Neuronal stem cell (in vitro differentiated cells): ENCODE results near the gene KLF11. TPM values are rescaled to one million over a fixed set of nuclear protein-coding genes. Genes with fewer than 3 reads are reported as not detected.

Source experiments
- DNase-seq: peaks from one replicate; pipeline ENCODE4 v3.0.0-alpha.2; 2013; ENCODE audit warnings: low spot score
- H2AFZ ChIP-seq: one replicate; pipeline ENCODE4 v1.6.1; 2013; ENCODE audit warnings: mild to moderate bottlenecking, low read length, inconsistent platforms
- H2AK5ac ChIP-seq: 2 replicates; pipeline ENCODE4 v1.6.1; 2013; ENCODE audit warnings: low read depth, mild to moderate bottlenecking, inconsistent platforms, low read length, moderate library complexity, mixed read lengths
- H2BK120ac ChIP-seq: 2 replicates; pipeline ENCODE4 v1.6.1; 2013; ENCODE audit warnings: low read depth, mild to moderate bottlenecking, inconsistent platforms, low read length, moderate library complexity, mixed read lengths
- H2BK12ac ChIP-seq: one replicate; pipeline ENCODE4 v1.6.1; 2013; ENCODE audit warnings: low read length, inconsistent platforms
- H2BK15ac ChIP-seq: 2 replicates; pipeline ENCODE4 v1.6.1; 2013; ENCODE audit warnings: mild to moderate bottlenecking, low read length, inconsistent platforms, mixed read lengths
- H2BK5ac ChIP-seq: one replicate; pipeline ENCODE4 v1.6.1; 2013; ENCODE audit warnings: inconsistent platforms, mild to moderate bottlenecking, low read length, moderate library complexity
- H3K14ac ChIP-seq: one replicate; pipeline ENCODE4 v1.6.1; 2013; ENCODE audit warnings: low read length, inconsistent platforms
- H3K18ac ChIP-seq: 2 replicates; pipeline ENCODE4 v1.6.1; 2013; ENCODE audit warnings: low read length, inconsistent platforms
- H3K23ac ChIP-seq: 2 replicates; pipeline ENCODE4 v1.6.1; 2013; ENCODE audit warnings: low read depth, mild to moderate bottlenecking, mixed read lengths, low read length, inconsistent platforms; ENCODE audit not compliant: poor library complexity
- H3K27ac ChIP-seq: replicated peaks from 3 replicates; pipeline ENCODE4 v1.5.1; 2013; ENCODE audit warnings: low read length, inconsistent platforms
- H3K27me3 ChIP-seq, 3 experiments: 2 replicates each; pipeline ENCODE4 v1.6.1; 2013; ENCODE audit warnings: low read length in 3 of 3, mild to moderate bottlenecking in 2 of 3, inconsistent platforms in 1 of 3, low read depth in 1 of 3, mixed read lengths in 1 of 3, moderate library complexity in 1 of 3; ENCODE audit not compliant: control insufficient read depth in 3 of 3, insufficient read depth in 3 of 3
- H3K36me3 ChIP-seq, 2 donors: replicated peaks in 1 of 2; 2 replicates each; pipeline ENCODE4 v1.6.1; 2013; ENCODE audit warnings: low read length in 2 of 2; ENCODE audit not compliant: control insufficient read depth in 2 of 2, insufficient read depth in 2 of 2
- H3K4ac ChIP-seq: 2 replicates; pipeline ENCODE4 v1.6.1; 2013; ENCODE audit warnings: inconsistent platforms, mild to moderate bottlenecking, low read length, moderate library complexity
- H3K4me1 ChIP-seq, 2 donors: 1 replicate in 1 of 2; 2 replicates in 1 of 2; pipeline ENCODE4 v1.6.1; 2013; ENCODE audit warnings: low read length in 2 of 2, low read depth in 1 of 2; ENCODE audit not compliant: control insufficient read depth in 2 of 2, insufficient read depth in 1 of 2
- H3K4me2 ChIP-seq: one replicate; pipeline ENCODE4 v1.6.1; 2013; ENCODE audit warnings: mild to moderate bottlenecking, low read length, inconsistent platforms; ENCODE audit not compliant: insufficient read depth, poor library complexity, severe bottlenecking
- H3K4me3 ChIP-seq, 2 donors: 2 replicates each; pipeline ENCODE4 v1.5.1; 2013; ENCODE audit warnings: low read length in 2 of 2, mild to moderate bottlenecking in 2 of 2, inconsistent platforms in 1 of 2, moderate library complexity in 1 of 2
- H3K79me1 ChIP-seq: one replicate; pipeline ENCODE4 v1.6.1; 2013; ENCODE audit warnings: low read depth, mild to moderate bottlenecking, inconsistent platforms, low read length, moderate library complexity
- H3K9ac ChIP-seq: one replicate; pipeline ENCODE4 v1.6.1; 2013; ENCODE audit warnings: mild to moderate bottlenecking, low read depth, low read length, inconsistent platforms; ENCODE audit not compliant: poor library complexity
- H3K9me3 ChIP-seq, 2 donors: replicated peaks in 1 of 2; 2 replicates each; pipeline versions ENCODE3 to v1.6.1; 2013; ENCODE audit warnings: low read length in 2 of 2, mild to moderate bottlenecking in 2 of 2, inconsistent platforms in 1 of 2, low read depth in 1 of 2, mixed read lengths in 1 of 2, moderate library complexity in 1 of 2; ENCODE audit not compliant: control insufficient read depth in 2 of 2, insufficient read depth in 1 of 2
- H4K8ac ChIP-seq: one replicate; pipeline ENCODE4 v1.6.1; 2013; ENCODE audit warnings: low read depth, mild to moderate bottlenecking, inconsistent platforms, low read length, moderate library complexity
- H4K91ac ChIP-seq: one replicate; pipeline ENCODE4 v1.6.1; 2013; ENCODE audit warnings: low read length, low read depth, mild to moderate bottlenecking, inconsistent platforms; ENCODE audit not compliant: poor library complexity
- WGBS, 2 donors: extraction: QIAGEN DNeasy Blood & Tissue Kit; methylation state at CpG; one replicate each; pipeline ENCODE4 v1.1.7; 2013; ENCODE audit warnings: missing lambda C conversion rate in 2 of 2, mixed read lengths in 1 of 2; ENCODE audit not compliant: insufficient read length in 2 of 2, insufficient replicate concordance in 1 of 2; ENCODE audit errors: extremely low coverage in 2 of 2; 5-methylcytosine and 5-hydroxymethylcytosine counted together
- polyA plus RNA-seq, 2 experiments: library from polyadenylated mRNA; stranded (reverse); fragments of 200-250 nt; gene quantifications; one replicate each; pipeline ENCODE4 v1.2.3, GENCODE V29; 2013

KLF11 gene
- 3.0 TPM for polyA plus RNA-seq (2013, experiment 1 of 2)
- polyA plus RNA-seq (2013, experiment 2 of 2) = 2.9 TPM

- peaks cover 6 to 12% of the 10 kb centered on the region in 2 donors for H3K9me3 ChIP-seq
- peak within 1 kb of the TSS; percentile 69 for H3K4me2 ChIP-seq
- H3K9ac ChIP-seq = peak within 1 kb of the TSS; percentile 90
- no CpG with 5 or more reads among the region's 104 CpGs for WGBS, 2 donors
- no peak within 1 kb of the TSS for H4K91ac ChIP-seq
- peak within 1 kb of the TSS; percentile 91 for H3K23ac ChIP-seq
- H3K27ac ChIP-seq = no peak within 1 kb of the TSS
- peak within 1 kb of the TSS; percentile 99 for H2BK12ac ChIP-seq
- no peak within 1 kb of the TSS for H2BK120ac ChIP-seq
- no peak within 1 kb of the TSS for H4K8ac ChIP-seq
- H2BK15ac ChIP-seq = peak within 1 kb of the TSS; percentile 37
- peak within 1 kb of the TSS; percentile 73 for H3K4me3 ChIP-seq
- H3K27me3 ChIP-seq = peaks cover 0 to 12% (median 0%) of the 10 kb centered on the region in 3 experiments
- peak within 1 kb of the TSS; percentile 99 for H3K18ac ChIP-seq
- peak within 1 kb of the TSS; percentile 66 for H3K4ac ChIP-seq
- DNase-seq = peak; percentile 57
- peak within 1 kb of the TSS; percentile 92 for H2AFZ ChIP-seq
- peaks cover 3 to 10% of the 10 kb centered on the region in 2 donors for H3K4me1 ChIP-seq
- H2BK5ac ChIP-seq = no peak within 1 kb of the TSS
- peaks cover 4% of the 10 kb centered on the region for H3K79me1 ChIP-seq
- H2AK5ac ChIP-seq = peak within 1 kb of the TSS; percentile 77
- H3K36me3 ChIP-seq = peaks cover 0 to 33% of the 10 kb centered on the region in 2 donors
- peak within 1 kb of the TSS; percentile 56 for H3K14ac ChIP-seq
Observed at GRCh38 chr2:10043256-10043905, at the start of gene KLF11. Gene KLF11, plus strand, starts transcription at chr2:10043550. Its CDS starts 167 bp downstream, at chr2:10043717.

GRCh38 chr2:9994462-9994861, 48.9 kb upstream of the KLF11 start:
- H3K4ac ChIP-seq = no peak overlapping the region
- no peak overlapping the region for H2BK15ac ChIP-seq
- no peak for DNase-seq
- no peak overlapping the region for H3K4me2 ChIP-seq
- no CpG with 5 or more reads among the region's 11 CpGs for WGBS, 2 donors
- no peak overlapping the region for H2BK12ac ChIP-seq
- no peak overlapping the region for H2AFZ ChIP-seq
- H3K4me1 ChIP-seq = no peaks in the 10 kb centered on the region
- H3K9ac ChIP-seq = no peak overlapping the region
- peaks cover 4% of the 10 kb centered on the region in 2 donors for H3K36me3 ChIP-seq
- no peak overlapping the region for H3K18ac ChIP-seq
- no peak overlapping the region for H3K4me3 ChIP-seq
- H3K27ac ChIP-seq = no peak overlapping the region
- no peak overlapping the region for H2BK5ac ChIP-seq
- H3K23ac ChIP-seq = no peak overlapping the region
- no peak overlapping the region for H4K91ac ChIP-seq
- H3K14ac ChIP-seq = no peak overlapping the region
- H3K9me3 ChIP-seq = no peaks in the 10 kb centered on the region
- H2BK120ac ChIP-seq = no peak overlapping the region
- no peak overlapping the region for H4K8ac ChIP-seq
- H3K79me1 ChIP-seq = no peaks in the 10 kb centered on the region
- no peak overlapping the region for H2AK5ac ChIP-seq
- H3K27me3 ChIP-seq = no peaks in the 10 kb centered on the region

- Histone ChIP-seq H2AFZ (no peak overlapping the region), H3K9me3 (no peaks in the 10 kb centered on the region), H3K18ac (no peak overlapping the region), H3K79me1 (no peaks in the 10 kb centered on the region), H3K9ac (no peak overlapping the region), H2BK120ac (no peak overlapping the region), H3K36me3 (peaks cover 4% of the 10 kb centered on the region in 2 donors), H3K23ac (no peak overlapping the region), H3K4me3 (no peak overlapping the region), H3K27me3 (no peaks in the 10 kb centered on the region), H3K27ac (no peak overlapping the region), H3K4me2 (no peak overlapping the region), H4K8ac (no peak overlapping the region), H2BK5ac (no peak overlapping the region), H2BK12ac (no peak overlapping the region), H3K4ac (no peak overlapping the region), H3K4me1 (no peaks in the 10 kb centered on the region), H4K91ac (no peak overlapping the region), H2BK15ac (no peak overlapping the region), H3K14ac (no peak overlapping the region), H2AK5ac (no peak overlapping the region)
- no CpG with 5 or more reads among the region's 5 CpGs for WGBS, 2 donors
- no peak for DNase-seq
Observed at GRCh38 chr2:9995059-9995458, 48.3 kb upstream of the KLF11 start.

DNA sequence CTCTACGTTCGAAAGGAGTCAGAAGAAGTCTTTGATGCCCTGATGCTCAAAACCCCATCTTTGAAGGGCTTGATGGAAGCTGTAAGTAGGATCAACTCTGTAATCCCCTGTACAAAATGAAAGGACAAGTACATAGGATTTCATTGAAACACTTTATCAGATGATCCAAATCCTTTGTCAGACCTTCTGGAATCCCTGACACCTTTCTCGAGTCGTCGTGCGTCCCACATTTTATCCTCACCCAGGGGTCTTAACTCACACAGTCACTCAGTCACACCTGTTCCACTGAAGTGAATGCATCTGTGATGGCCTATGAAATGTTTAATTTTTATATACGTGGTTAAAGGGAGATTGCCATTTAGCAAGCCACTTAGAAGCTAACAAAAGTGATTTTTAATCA, 47.0 kb upstream of the KLF11 start:
- Histone ChIP-seq H2BK15ac (no peak overlapping the region), H4K91ac (no peak overlapping the region), H3K36me3 (peaks cover 4 to 6% of the 10 kb centered on the region in 2 donors), H2AK5ac (no peak overlapping the region), H3K4me3 (no peak overlapping the region), H3K18ac (no peak overlapping the region), H3K27me3 (no peaks in the 10 kb centered on the region), H2BK5ac (no peak overlapping the region), H4K8ac (no peak overlapping the region), H3K79me1 (no peaks in the 10 kb centered on the region), H3K9ac (no peak overlapping the region), H3K27ac (no peak overlapping the region), H3K9me3 (no peaks in the 10 kb centered on the region), H3K23ac (no peak overlapping the region), H3K4ac (no peak overlapping the region), H2BK12ac (no peak overlapping the region), H3K4me1 (no peaks in the 10 kb centered on the region), H3K14ac (no peak overlapping the region), H2AFZ (no peak overlapping the region), H2BK120ac (no peak overlapping the region), H3K4me2 (no peak overlapping the region)
- DNase-seq = no peak
- no CpG with 5 or more reads among the region's 7 CpGs for WGBS, 2 donors
